GM18517 (cell line): ENCODE results near the gene SREBF2.
"Not testable (repeated sequence)": the region's sequence is repeated elsewhere in the genome, so short reads cannot be mapped to it uniquely, and the experiment has no call there.

ENCODE experiments used
- ATAC-seq: cut with Tn5 transposase; IDR thresholded peaks from one replicate; pipeline ENCODE4 v1.9.1; 2021; ENCODE audit warnings: mild to moderate bottlenecking, moderate library complexity; ENCODE audit not compliant: unreplicated experiment

SREBF2 gene

GRCh38 chr22:41939981-41940831 is 107.3 kb downstream of the SREBF2 start:
- ATAC-seq = peak; percentile 65

GRCh38 chr22:41940832-41941765 is 108.2 kb downstream of the SREBF2 start:
- ATAC-seq = peak; percentile 32

GRCh38 chr22:41943661-41944209 is 110.8 kb downstream of the SREBF2 start:
- ATAC-seq = no peak

- ATAC-seq = peak; percentile 66
Observed at GRCh38 chr22:41946629-41947423, 113.9 kb downstream of the SREBF2 start, which contains the start of gene CENPM. Gene CENPM (minus strand): TSS chr22:41947152. CDS start chr22:41947076, 76 bp downstream.

GRCh38 chr22:41947424-41948080 is 114.6 kb downstream of the SREBF2 start:
- ATAC-seq = no peak

GRCh38 chr22:41948142-41948541 is 115.2 kb downstream of the SREBF2 start:
- ATAC-seq = no peak

GRCh38 chr22:41948928-41949296 is 116.0 kb downstream of the SREBF2 start:
- not testable (repeated sequence) for ATAC-seq

- no peak for ATAC-seq
Observed at GRCh38 chr22:41949297-41949965, 116.5 kb downstream of the SREBF2 start.

GRCh38 chr22:41951898-41952474 is 119.1 kb downstream of the SREBF2 start, which contains the start of gene SMIM45:
Gene SMIM45 (plus strand): TSS chr22:41952150.
- no peak for ATAC-seq

GRCh38 chr22:41952713-41953112 is 119.8 kb downstream of the SREBF2 start:
- ATAC-seq = no peak
